ENCODE data around the gene RABGAP1L. TPM values are rescaled to one million over a fixed set of nuclear protein-coding genes. Genes with fewer than 3 reads are reported as not detected.
"Not testable (repeated sequence)": the region's sequence is repeated elsewhere in the genome, so short reads cannot be mapped to it uniquely, and the experiment has no call there.

Gene RABGAP1L
- polyA plus RNA-seq, 1 donor: 51.9 TPM

DNA sequence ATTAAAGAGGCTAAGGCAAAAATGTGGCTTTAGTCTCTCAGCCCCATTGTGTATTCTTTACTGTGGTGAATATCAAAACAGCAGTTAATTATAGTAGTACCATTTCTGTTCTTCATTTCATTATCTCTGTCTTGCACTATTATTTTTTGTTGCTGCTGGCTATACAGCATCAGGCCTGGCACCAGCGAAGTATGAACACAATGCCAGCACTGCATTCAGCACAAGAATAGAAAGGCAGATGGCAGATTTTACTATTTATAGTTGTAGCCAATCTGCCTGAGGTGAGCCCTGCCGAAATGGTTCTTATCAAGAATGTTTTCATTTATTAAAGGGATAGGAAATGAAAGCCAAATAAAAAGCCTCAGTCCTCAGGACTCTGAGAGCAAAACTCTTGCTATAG is 360.5 kb downstream of the RABGAP1L start:
- DNase-seq: no peak
- peaks cover 5% of the 10 kb centered on the region for H3K9me3 ChIP-seq (ENCODE audit: control insufficient read depth, low read depth, low read length)
- H3K4me1 ChIP-seq (ENCODE audit: control insufficient read depth, insufficient read depth, low read length): no peaks in the 10 kb centered on the region
- 80% methylated on average over 1 of the region's 2 CpGs for WGBS (ENCODE audit: insufficient coverage, low lambda C conversion rate)
- H3K27me3 ChIP-seq (ENCODE audit: control insufficient read depth, insufficient read depth, low read length): no peaks in the 10 kb centered on the region
- no peaks in the 10 kb centered on the region for H3K36me3 ChIP-seq (ENCODE audit: control insufficient read depth, insufficient read depth, low read length)
- H3K27ac ChIP-seq (ENCODE audit: low read length): no peak overlapping the region
- H3K4me3 ChIP-seq (ENCODE audit: low read length): no peak overlapping the region

DNA sequence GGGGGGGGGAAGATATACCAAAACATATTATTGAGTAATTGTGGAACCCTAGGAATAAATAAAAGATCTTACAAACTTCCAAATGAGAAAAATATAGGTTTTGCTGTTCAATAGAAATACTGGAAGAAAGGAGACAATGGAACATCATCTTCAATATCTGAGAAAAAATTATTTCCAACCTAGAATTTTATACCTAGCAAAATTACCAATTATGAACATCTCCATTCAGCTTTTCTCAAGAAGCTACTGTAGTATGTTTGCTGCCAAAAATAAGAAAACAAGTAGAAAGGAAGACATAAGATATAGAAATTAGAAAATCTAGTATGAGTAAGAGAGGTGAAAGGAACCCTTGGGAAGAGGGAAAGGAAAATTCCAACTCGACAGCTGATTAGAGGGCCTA is 372.4 kb downstream of the RABGAP1L start:
- Histone ChIP-seq H3K27me3 (ENCODE audit: control insufficient read depth, insufficient read depth, low read length) (no peaks in the 10 kb centered on the region), H3K4me1 (ENCODE audit: control insufficient read depth, insufficient read depth, low read length) (no peaks in the 10 kb centered on the region), H3K9me3 (ENCODE audit: control insufficient read depth, low read depth, low read length) (peaks cover 21% of the 10 kb centered on the region), H3K27ac (ENCODE audit: low read length) (no peak overlapping the region), H3K36me3 (ENCODE audit: control insufficient read depth, insufficient read depth, low read length) (no peaks in the 10 kb centered on the region), H3K4me3 (ENCODE audit: low read length) (no peak overlapping the region)
- no peak for DNase-seq
- no CpG with 5 or more reads among the region's 1 CpG for WGBS (ENCODE audit: insufficient coverage, low lambda C conversion rate)

DNA sequence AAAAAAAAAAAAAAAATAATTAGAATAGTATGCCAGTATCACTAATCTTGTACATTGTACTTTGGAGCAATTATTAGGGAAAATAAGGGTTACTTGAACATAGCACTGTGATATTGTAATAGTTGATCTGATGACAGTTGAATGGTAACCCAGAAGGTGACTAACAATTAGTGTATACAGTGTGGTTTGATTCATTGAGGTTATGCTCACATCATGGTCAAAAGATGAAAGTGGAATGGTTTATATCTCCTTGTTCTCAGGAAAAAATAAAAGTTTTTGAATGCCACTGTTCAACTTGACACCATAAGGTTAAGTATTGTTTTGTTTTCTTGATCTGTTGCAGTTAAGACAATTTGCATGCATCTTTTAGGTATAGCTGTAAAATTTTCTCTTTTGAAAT is 375.5 kb downstream of the RABGAP1L start:
- H3K36me3 ChIP-seq (ENCODE audit: control insufficient read depth, insufficient read depth, low read length): no peaks in the 10 kb centered on the region
- DNase-seq: no peak
- H3K27ac ChIP-seq (ENCODE audit: low read length): no peak overlapping the region
- no peaks in the 10 kb centered on the region for H3K4me1 ChIP-seq (ENCODE audit: control insufficient read depth, insufficient read depth, low read length)
- H3K9me3 ChIP-seq (ENCODE audit: control insufficient read depth, low read depth, low read length): peaks cover 19% of the 10 kb centered on the region
- H3K27me3 ChIP-seq (ENCODE audit: control insufficient read depth, insufficient read depth, low read length): no peaks in the 10 kb centered on the region
- no peak overlapping the region for H3K4me3 ChIP-seq (ENCODE audit: low read length)

DNA sequence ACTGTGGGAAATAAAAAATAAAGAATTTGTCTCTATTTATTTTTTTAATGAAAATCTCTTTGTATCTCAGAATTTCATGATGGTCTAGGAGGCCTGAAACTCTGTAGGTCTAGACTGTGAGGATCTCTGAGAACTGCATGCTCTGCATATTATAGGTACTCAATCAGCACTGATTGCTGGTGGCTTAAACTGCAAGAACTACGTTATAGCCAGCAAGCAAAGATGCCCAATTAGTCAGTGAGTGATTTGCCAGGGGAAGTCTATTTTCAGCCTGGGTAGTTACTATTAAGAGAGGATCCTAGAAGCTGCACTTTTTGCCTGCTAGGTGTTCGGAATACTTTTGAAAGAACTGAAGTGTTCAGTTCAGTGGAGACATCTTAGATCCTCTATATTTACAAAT is 375.9 kb downstream of the RABGAP1L start:
- H3K4me1 ChIP-seq (ENCODE audit: control insufficient read depth, insufficient read depth, low read length): no peaks in the 10 kb centered on the region
- no peaks in the 10 kb centered on the region for H3K27me3 ChIP-seq (ENCODE audit: control insufficient read depth, insufficient read depth, low read length)
- no peak overlapping the region for H3K4me3 ChIP-seq (ENCODE audit: low read length)
- H3K27ac ChIP-seq (ENCODE audit: low read length): no peak overlapping the region
- H3K36me3 ChIP-seq (ENCODE audit: control insufficient read depth, insufficient read depth, low read length): no peaks in the 10 kb centered on the region
- WGBS (ENCODE audit: insufficient coverage, low lambda C conversion rate): no CpG with 5 or more reads among the region's 2 CpGs
- H3K9me3 ChIP-seq (ENCODE audit: control insufficient read depth, low read depth, low read length): peaks cover 16% of the 10 kb centered on the region
- DNase-seq: no peak

DNA sequence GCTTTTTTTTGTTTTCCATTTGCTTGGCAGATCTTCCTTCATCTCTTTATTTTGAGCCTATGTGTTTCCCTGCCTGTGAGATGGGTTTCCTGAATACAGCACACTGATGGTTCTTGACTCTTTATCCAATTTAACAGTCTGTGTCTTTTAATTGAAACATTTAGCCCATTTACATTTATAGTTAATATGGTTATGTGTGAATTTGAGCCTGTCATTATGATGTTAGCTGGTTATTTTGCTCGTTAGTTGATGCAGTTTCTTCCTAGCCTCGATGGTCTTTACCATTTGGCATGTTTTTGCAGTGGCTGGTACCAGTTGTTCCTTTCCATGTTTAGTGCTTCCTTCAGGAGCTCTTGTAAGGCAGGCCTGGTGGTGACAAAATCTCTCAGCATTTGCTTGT is 384.1 kb downstream of the RABGAP1L start:
- not testable (repeated sequence) for DNase-seq; H3K9me3 ChIP-seq (ENCODE audit: control insufficient read depth, low read depth, low read length); H3K4me3 ChIP-seq (ENCODE audit: low read length); H3K27me3 ChIP-seq (ENCODE audit: control insufficient read depth, insufficient read depth, low read length); H3K27ac ChIP-seq (ENCODE audit: low read length); H3K4me1 ChIP-seq (ENCODE audit: control insufficient read depth, insufficient read depth, low read length); H3K36me3 ChIP-seq (ENCODE audit: control insufficient read depth, insufficient read depth, low read length)
- WGBS (ENCODE audit: insufficient coverage, low lambda C conversion rate): no CpG with 5 or more reads among the region's 2 CpGs

DNA sequence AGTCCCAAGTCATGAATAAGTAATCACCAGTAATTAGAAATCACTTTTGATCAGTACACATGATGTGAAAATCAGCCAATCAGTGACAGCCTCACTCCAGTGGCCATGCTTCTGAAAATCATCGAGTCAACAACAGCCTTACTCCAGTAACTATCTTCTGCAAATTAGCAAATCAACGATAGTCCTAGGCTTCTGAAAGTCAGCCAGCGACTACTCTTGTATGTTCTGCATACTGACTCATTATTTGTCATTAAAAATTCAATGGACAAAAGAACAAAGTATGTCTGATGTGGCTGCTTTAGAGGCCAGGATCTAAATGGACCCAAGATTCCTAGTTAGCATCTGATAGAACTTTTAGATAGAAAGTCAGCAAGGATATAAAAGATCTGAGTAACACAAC is 391.0 kb downstream of the RABGAP1L start:
- DNase-seq: no peak
- no peak overlapping the region for H3K27ac ChIP-seq (ENCODE audit: low read length)
- WGBS (ENCODE audit: insufficient coverage, low lambda C conversion rate): no CpG with 5 or more reads among the region's 3 CpGs

DNA sequence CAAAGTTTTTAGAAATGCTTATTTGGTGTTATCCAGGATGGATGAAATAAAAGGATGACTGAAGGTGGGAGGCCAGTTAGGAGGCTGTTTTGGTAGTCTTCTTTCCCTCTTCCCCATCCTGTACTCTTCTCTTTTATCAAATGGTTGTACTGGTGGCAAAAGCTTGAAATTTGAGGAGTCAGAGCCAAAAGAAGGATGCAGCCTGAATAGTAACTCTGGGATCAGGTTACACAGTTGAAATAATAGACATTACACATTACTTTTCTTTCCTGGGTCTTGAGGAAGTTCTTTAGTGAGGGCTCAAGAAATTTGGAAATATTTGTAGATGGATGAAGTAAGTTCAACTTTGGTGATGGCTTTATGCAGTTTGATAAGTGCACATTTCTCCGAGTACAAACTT is 397.1 kb downstream of the RABGAP1L start:
- no peaks in the 10 kb centered on the region for H3K9me3 ChIP-seq (ENCODE audit: control insufficient read depth, low read depth, low read length)
- H3K4me1 ChIP-seq (ENCODE audit: control insufficient read depth, insufficient read depth, low read length): no peaks in the 10 kb centered on the region
- no peaks in the 10 kb centered on the region for H3K36me3 ChIP-seq (ENCODE audit: control insufficient read depth, insufficient read depth, low read length)
- no peak overlapping the region for H3K4me3 ChIP-seq (ENCODE audit: low read length)
- H3K27me3 ChIP-seq (ENCODE audit: control insufficient read depth, insufficient read depth, low read length): no peaks in the 10 kb centered on the region
- no peak for DNase-seq
- WGBS (ENCODE audit: insufficient coverage, low lambda C conversion rate): no CpG with 5 or more reads among the region's 1 CpG
- H3K27ac ChIP-seq (ENCODE audit: low read length): no peak overlapping the region

More for the DNA sequence above, 391.0 kb downstream of the RABGAP1L start:
- no peak overlapping the region for H3K4me3 ChIP-seq (ENCODE audit: low read length)
- H3K27me3 ChIP-seq (ENCODE audit: control insufficient read depth, insufficient read depth, low read length): no peaks in the 10 kb centered on the region
- no peaks in the 10 kb centered on the region for H3K4me1 ChIP-seq (ENCODE audit: control insufficient read depth, insufficient read depth, low read length)
- H3K36me3 ChIP-seq (ENCODE audit: control insufficient read depth, insufficient read depth, low read length): no peaks in the 10 kb centered on the region
- no peaks in the 10 kb centered on the region for H3K9me3 ChIP-seq (ENCODE audit: control insufficient read depth, low read depth, low read length)

DNA sequence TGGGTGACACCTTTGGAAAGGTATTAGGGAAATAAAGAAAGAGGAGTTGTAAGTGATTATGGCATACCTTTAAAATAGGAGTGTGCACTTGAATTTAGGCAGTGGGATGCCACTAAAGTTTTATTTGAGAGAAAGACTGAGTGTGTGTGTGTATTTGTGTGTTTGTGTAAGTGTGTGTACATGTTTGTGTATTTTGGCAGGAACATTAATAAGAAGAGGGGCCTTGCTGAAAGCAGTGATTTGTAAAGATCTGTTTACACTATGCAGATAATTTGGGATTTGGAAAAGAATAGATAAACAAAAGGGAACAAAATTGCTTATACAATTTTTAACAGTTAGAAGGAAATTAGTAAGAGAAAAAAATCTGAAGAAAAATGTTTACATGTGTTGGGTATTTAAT is 409.2 kb downstream of the RABGAP1L start:
- no peak for DNase-seq

DNA sequence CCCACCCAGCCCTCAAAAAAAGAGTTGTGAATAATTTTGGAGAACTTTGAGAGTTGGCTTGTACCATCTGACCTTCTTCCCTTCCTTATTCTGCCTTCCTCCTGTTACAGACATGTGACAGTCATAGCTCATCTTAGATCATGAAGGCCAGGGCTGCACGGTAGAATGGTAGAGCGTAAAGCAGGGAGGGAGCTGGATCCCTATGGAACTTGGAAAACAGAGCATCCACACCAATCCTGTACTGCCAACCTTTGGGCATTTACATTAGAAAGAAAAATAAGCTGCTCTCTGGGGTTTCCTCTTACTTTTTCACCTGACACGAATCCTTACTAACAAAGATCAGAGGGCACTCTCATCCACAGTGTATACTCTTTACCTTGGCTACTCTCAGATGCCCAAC is 409.9 kb downstream of the RABGAP1L start:
- Histone ChIP-seq H3K9me3 (ENCODE audit: control insufficient read depth, low read depth, low read length) (no peaks in the 10 kb centered on the region), H3K27ac (ENCODE audit: low read length) (no peak overlapping the region), H3K27me3 (ENCODE audit: control insufficient read depth, insufficient read depth, low read length) (no peaks in the 10 kb centered on the region), H3K36me3 (ENCODE audit: control insufficient read depth, insufficient read depth, low read length) (no peaks in the 10 kb centered on the region), H3K4me1 (ENCODE audit: control insufficient read depth, insufficient read depth, low read length) (no peaks in the 10 kb centered on the region), H3K4me3 (ENCODE audit: low read length) (no peak overlapping the region)
- no peak for DNase-seq
- no CpG with 5 or more reads among the region's 3 CpGs for WGBS (ENCODE audit: insufficient coverage, low lambda C conversion rate)

More for the DNA sequence above, 409.2 kb downstream of the RABGAP1L start:
- Histone ChIP-seq H3K27ac (ENCODE audit: low read length) (no peak overlapping the region), H3K36me3 (ENCODE audit: control insufficient read depth, insufficient read depth, low read length) (no peaks in the 10 kb centered on the region), H3K4me3 (ENCODE audit: low read length) (no peak overlapping the region), H3K9me3 (ENCODE audit: control insufficient read depth, low read depth, low read length) (no peaks in the 10 kb centered on the region), H3K4me1 (ENCODE audit: control insufficient read depth, insufficient read depth, low read length) (no peaks in the 10 kb centered on the region), H3K27me3 (ENCODE audit: control insufficient read depth, insufficient read depth, low read length) (no peaks in the 10 kb centered on the region)

DNA sequence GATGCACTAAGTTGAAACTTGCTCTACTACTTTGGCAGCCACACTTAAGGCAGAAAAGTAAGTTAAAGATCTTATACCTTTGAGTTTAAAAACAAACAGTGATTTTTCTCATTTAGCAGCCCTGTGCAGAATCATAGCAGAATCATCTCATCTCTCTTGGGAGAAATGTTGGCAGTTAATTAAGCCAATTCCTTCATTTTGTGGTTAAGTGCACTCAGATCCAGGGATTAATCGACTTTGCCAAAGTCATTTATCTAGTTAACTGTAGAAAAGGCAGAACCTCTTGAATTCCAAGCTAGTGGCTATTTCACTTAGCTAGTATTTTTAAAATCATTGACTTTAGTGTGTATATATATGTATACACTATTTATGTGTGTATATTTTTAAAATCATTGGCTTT is 413.5 kb downstream of the RABGAP1L start:
- no peak overlapping the region for H3K27ac ChIP-seq (ENCODE audit: low read length)
- no peak overlapping the region for H3K4me3 ChIP-seq (ENCODE audit: low read length)
- H3K27me3 ChIP-seq (ENCODE audit: control insufficient read depth, insufficient read depth, low read length): no peaks in the 10 kb centered on the region
- no peak for DNase-seq
- H3K4me1 ChIP-seq (ENCODE audit: control insufficient read depth, insufficient read depth, low read length): no peaks in the 10 kb centered on the region
- no peaks in the 10 kb centered on the region for H3K36me3 ChIP-seq (ENCODE audit: control insufficient read depth, insufficient read depth, low read length)
- 100% methylated on average over 1 of the region's 1 CpG for WGBS (ENCODE audit: insufficient coverage, low lambda C conversion rate)
- H3K9me3 ChIP-seq (ENCODE audit: control insufficient read depth, low read depth, low read length): peaks cover 3% of the 10 kb centered on the region

DNA sequence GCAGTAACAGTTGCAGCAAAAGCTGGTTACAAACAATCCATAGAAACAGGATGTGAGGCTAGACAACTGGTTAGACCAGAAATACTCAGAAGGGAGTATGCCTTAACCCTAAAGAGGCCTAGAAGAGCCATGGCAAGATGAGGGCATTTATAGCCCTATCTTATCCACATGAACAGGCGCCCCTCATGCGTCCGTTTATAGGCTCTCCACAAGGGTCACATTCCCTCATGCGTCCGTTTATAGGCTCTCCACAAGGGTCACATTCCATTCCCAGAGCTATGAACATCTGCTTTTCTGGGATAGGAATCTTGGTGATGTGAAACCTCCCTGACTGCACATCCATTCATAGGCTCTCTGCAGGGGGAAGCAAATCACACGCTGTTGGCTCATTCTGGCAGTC is 416.8 kb downstream of the RABGAP1L start:
- H3K36me3 ChIP-seq (ENCODE audit: control insufficient read depth, insufficient read depth, low read length); H3K27me3 ChIP-seq (ENCODE audit: control insufficient read depth, insufficient read depth, low read length); H3K27ac ChIP-seq (ENCODE audit: low read length); H3K9me3 ChIP-seq (ENCODE audit: control insufficient read depth, low read depth, low read length); H3K4me1 ChIP-seq (ENCODE audit: control insufficient read depth, insufficient read depth, low read length); DNase-seq; H3K4me3 ChIP-seq (ENCODE audit: low read length): not testable (repeated sequence)
- no CpG with 5 or more reads among the region's 6 CpGs for WGBS (ENCODE audit: insufficient coverage, low lambda C conversion rate)

All from large intestine (tissue), 3 donors.